B cell (primary cell): ENCODE measurements around the gene TTC6. TPM values are rescaled to one million over a fixed set of nuclear protein-coding genes. Genes with fewer than 3 reads are reported as not detected.

Experiments used
- ATAC-seq: fragments of 200-7000 bp; cut with Tn5 transposase; one replicate; pipeline ENCODE4 v1.10.0; 2021; ENCODE audit warnings: low read depth, mild to moderate bottlenecking, moderate number of reproducible peaks, moderate library complexity
- CTCF ChIA-PET: fragments of 350-600 bp; sonication (Branson Sonifier 250); formaldehyde crosslinking; loops from one replicate; lab custom pipeline; 2021; ENCODE audit warnings: antibody characterized with exemption, inconsistent platforms; lab: Charles Lee
- POLR2A ChIA-PET: fragments of 350-600 bp; sonication (Branson Sonifier 250); formaldehyde crosslinking; loops from one replicate; lab custom pipeline; 2021; ENCODE audit warnings: antibody characterized with exemption; lab: Charles Lee
- DNase-seq: peaks from one replicate; pipeline ENCODE4 v3.0.0; 2013
- H2AFZ ChIP-seq: 2 replicates; pipeline ENCODE4 v1.6.1; 2012; ENCODE audit warnings: mild to moderate bottlenecking, low read depth, low read length; ENCODE audit not compliant: insufficient read depth, poor library complexity, severe bottlenecking
- H3K27ac ChIP-seq, 2 donors: 1 replicate in 1 of 2; 2 replicates in 1 of 2; pipeline ENCODE4 v1.5.1; 2012 to 2013; ENCODE audit warnings: low read length in 2 of 2, mild to moderate bottlenecking in 2 of 2, moderate library complexity in 1 of 2
- H3K27me3 ChIP-seq, 4 experiments: fragments of 200-600 bp in 1 of 4; sonication (generic) in 1 of 4; replicated peaks in 1 of 4; 1 replicate in 2 of 4; 2 replicates in 2 of 4; pipeline versions ENCODE4 v1.6.1 to v1.7.0; 2013 to 2016; ENCODE audit warnings: low read length in 3 of 4, mild to moderate bottlenecking in 2 of 4, mixed read lengths in 1 of 4, moderate library complexity in 1 of 4; ENCODE audit not compliant: insufficient read depth in 4 of 4, control insufficient read depth in 3 of 4; ENCODE audit errors: control extremely low read depth in 1 of 4
- H3K36me3 ChIP-seq, 2 experiments: replicated peaks in 1 of 2; 1 replicate in 1 of 2; 2 replicates in 1 of 2; pipeline versions ENCODE4 v1.6.1 to v1.7.1; 2013; ENCODE audit warnings: low read length in 1 of 2; ENCODE audit not compliant: insufficient read depth in 2 of 2, control insufficient read depth in 1 of 2; ENCODE audit errors: control extremely low read depth in 1 of 2, extremely low read depth in 1 of 2
- H3K4me1 ChIP-seq, 2 donors: fragments of 200-600 bp in 1 of 2; sonication (generic) in 1 of 2; 1 replicate in 1 of 2; 2 replicates in 1 of 2; pipeline versions ENCODE4 v1.5.1 to v1.6.1; 2013 to 2017; ENCODE audit warnings: low read length in 2 of 2; ENCODE audit not compliant: control insufficient read depth in 2 of 2, insufficient read depth in 2 of 2
- H3K4me2 ChIP-seq: replicated peaks from 2 replicates; pipeline ENCODE3; 2012; ENCODE audit warnings: mild to moderate bottlenecking, low read depth, low read length; ENCODE audit not compliant: poor library complexity, severe bottlenecking
- H3K4me3 ChIP-seq, 5 experiments: fragments of 200-600 bp in 1 of 5; sonication (generic) in 1 of 5; 1 replicate in 3 of 5; 2 replicates in 2 of 5; pipeline versions ENCODE4 v1.5.1 to v1.7.0; 2011 to 2016; ENCODE audit warnings: low read length in 4 of 5, mild to moderate bottlenecking in 4 of 5, low read depth in 2 of 5, control low read depth in 1 of 5, moderate library complexity in 1 of 5; ENCODE audit not compliant: insufficient read depth in 1 of 5; ENCODE audit errors: control extremely low read depth in 1 of 5, extremely low read depth in 1 of 5
- H3K79me2 ChIP-seq: fragments of 200-600 bp; sonication (generic); one replicate; pipeline ENCODE4 v1.6.0; 2016; ENCODE audit warnings: low read length; ENCODE audit not compliant: control insufficient read depth, insufficient read depth
- H3K9ac ChIP-seq: fragments of 200-600 bp; sonication (generic); 2 replicates; pipeline ENCODE4 v1.6.1; 2017; ENCODE audit warnings: mild to moderate bottlenecking, low read length, moderate library complexity
- H3K9me3 ChIP-seq, 3 donors: one replicate each; pipeline versions ENCODE4 v1.6.1 to v1.7.1; 2013; ENCODE audit warnings: low read length in 2 of 3; ENCODE audit not compliant: control insufficient read depth in 2 of 3, insufficient read depth in 1 of 3; ENCODE audit errors: control extremely low read depth in 1 of 3
- H4K20me1 ChIP-seq: 2 replicates; pipeline ENCODE4 v1.6.0; 2012; ENCODE audit warnings: mild to moderate bottlenecking, low read length; ENCODE audit not compliant: insufficient read depth, control insufficient read depth, poor library complexity, severe bottlenecking
- H3K27ac Mint-ChIP-seq: one replicate; pipeline ENCODE4 v1.8.0; 2021; ENCODE audit warnings: mixed read lengths
- H3K27me3 Mint-ChIP-seq: one replicate; pipeline ENCODE4 v1.8.0; 2021; ENCODE audit warnings: mixed read lengths
- H3K4me1 Mint-ChIP-seq: one replicate; pipeline ENCODE4 v1.8.0; 2021; ENCODE audit warnings: mixed read lengths
- H3K4me3 Mint-ChIP-seq: one replicate; pipeline ENCODE4 v1.8.0; 2021; ENCODE audit warnings: mixed read lengths
- H3K9me3 Mint-ChIP-seq: one replicate; pipeline ENCODE4 v1.8.0; 2022; ENCODE audit warnings: mixed read lengths; ENCODE audit not compliant: insufficient read depth
- EZH2 ChIP-seq: IDR thresholded peaks from 2 replicates; pipeline ENCODE4 v1.6.1; 2012; ENCODE audit warnings: borderline replicate concordance, low read depth, mild to moderate bottlenecking, moderate library complexity, low read length; ENCODE audit not compliant: insufficient read depth, poor library complexity, severe bottlenecking
- WGBS: methylation state at CpG from one replicate; pipeline ENCODE4 v1.1.5; 2013; ENCODE audit warnings: missing lambda C conversion rate; ENCODE audit not compliant: insufficient coverage; 5-methylcytosine and 5-hydroxymethylcytosine counted together
- intact Hi-C: fragments of 100-400 bp; cut with micrococcal nuclease; formaldehyde crosslinking; loops from one replicate; pipeline ENCODE4 v1.10.0; 2022
- polyA plus RNA-seq: library from polyadenylated mRNA; depleted of rRNA; stranded (reverse); fragments of >200 nt; gene quantifications from 2 replicates; pipeline ENCODE4 v1.2.3, GENCODE V29; 2012
- total RNA-seq, 2 donors: library from RNA; stranded (reverse); fragments of 120-200 nt in 1 of 2; gene quantifications; 1 replicate in 1 of 2; 2 replicates in 1 of 2; pipeline versions ENCODE4 v1.2.3 to v1.2.4, GENCODE V29; 2013 to 2022
- TF ChIP-seq, protein P1 (sequence below): fragments of 200-600 bp; IDR thresholded peaks from one replicate; pipeline ENCODE4 v1.8.0; 2022; ENCODE audit warnings: antibody characterized with exemption, mild to moderate bottlenecking

Gene TTC6
- total and polyA plus RNA-seq, 2 donors (not counting 1 experiment from before 2014, with no cell fraction given) = not detected

DNA sequence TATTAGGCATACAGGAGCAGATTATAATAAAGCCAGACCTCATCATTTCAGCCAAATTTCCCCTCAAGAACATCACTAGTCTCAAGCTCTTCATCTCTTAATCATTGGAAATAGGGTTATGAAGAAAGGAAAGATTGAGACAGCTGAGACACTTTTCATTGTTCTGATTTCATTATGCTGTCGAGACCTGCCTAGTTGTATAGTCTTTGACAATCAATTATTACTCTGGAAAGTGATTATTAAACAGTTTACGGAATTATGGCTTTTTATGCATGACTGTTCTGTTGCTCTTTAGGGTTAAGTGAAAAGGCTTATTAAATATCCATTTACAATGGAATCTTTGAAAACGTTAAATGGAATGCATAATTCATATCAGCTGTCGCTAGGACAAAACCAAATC is 48.3 kb downstream of the TTC6 start:
- ATAC-seq (no peak), DNase-seq (no peak)
- CTCF ChIA-PET = no interaction called here
- Histone ChIP-seq H2AFZ (no peak overlapping the region), H3K9me3 (no peaks in the 10 kb centered on the region), H3K4me3 (no peak overlapping the region), H4K20me1 (no peaks in the 10 kb centered on the region), H3K27ac (no peak overlapping the region), H3K27me3 (no peaks in the 10 kb centered on the region), H3K9ac (no peak overlapping the region), H3K36me3 (no peaks in the 10 kb centered on the region), H3K79me2 (no peaks in the 10 kb centered on the region), H3K4me1 (no peaks in the 10 kb centered on the region), H3K4me2 (no peak overlapping the region)
- no peaks in the 10 kb centered on the region for H3K27me3 Mint-ChIP-seq
- POLR2A ChIA-PET = no interaction called here
- H3K4me3 Mint-ChIP-seq = no peak overlapping the region
- TF ChIP-seq, protein P1, sequence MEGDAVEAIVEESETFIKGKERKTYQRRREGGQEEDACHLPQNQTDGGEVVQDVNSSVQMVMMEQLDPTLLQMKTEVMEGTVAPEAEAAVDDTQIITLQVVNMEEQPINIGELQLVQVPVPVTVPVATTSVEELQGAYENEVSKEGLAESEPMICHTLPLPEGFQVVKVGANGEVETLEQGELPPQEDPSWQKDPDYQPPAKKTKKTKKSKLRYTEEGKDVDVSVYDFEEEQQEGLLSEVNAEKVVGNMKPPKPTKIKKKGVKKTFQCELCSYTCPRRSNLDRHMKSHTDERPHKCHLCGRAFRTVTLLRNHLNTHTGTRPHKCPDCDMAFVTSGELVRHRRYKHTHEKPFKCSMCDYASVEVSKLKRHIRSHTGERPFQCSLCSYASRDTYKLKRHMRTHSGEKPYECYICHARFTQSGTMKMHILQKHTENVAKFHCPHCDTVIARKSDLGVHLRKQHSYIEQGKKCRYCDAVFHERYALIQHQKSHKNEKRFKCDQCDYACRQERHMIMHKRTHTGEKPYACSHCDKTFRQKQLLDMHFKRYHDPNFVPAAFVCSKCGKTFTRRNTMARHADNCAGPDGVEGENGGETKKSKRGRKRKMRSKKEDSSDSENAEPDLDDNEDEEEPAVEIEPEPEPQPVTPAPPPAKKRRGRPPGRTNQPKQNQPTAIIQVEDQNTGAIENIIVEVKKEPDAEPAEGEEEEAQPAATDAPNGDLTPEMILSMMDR = no peak
- no peak for TF ChIP-seq EZH2
- no peaks in the 10 kb centered on the region for H3K9me3 Mint-ChIP-seq
- no CpG with 5 or more reads among the region's 4 CpGs for WGBS
- H3K27ac Mint-ChIP-seq = no peak overlapping the region
- H3K4me1 Mint-ChIP-seq = no peaks in the 10 kb centered on the region
- intact Hi-C loops = no loop called here

Other genes with a start within 250 kb of the TTC6 start
- not detected in 2 replicates for gene FOXA1, start 380 bp upstream of the TTC6 start, total RNA-seq
- not detected in 2 replicates for gene FOXA1, start 380 bp upstream of the TTC6 start, polyA plus RNA-seq